CD4-positive, alpha-beta T cell treated with Interleukin-6 at 100 ng/mL for 8 hours (primary cell): ENCODE measurements around the gene ARHGAP6.
"Not testable (repeated sequence)": the region's sequence is repeated elsewhere in the genome, so short reads cannot be mapped to it uniquely, and the experiment has no call there.

ENCODE experiments used
- DNase-seq: peaks from one replicate; pipeline ENCODE4 v3.0.0-alpha.2; 2020; ENCODE audit warnings: mixed read lengths, low spot score

Gene ARHGAP6

DNA sequence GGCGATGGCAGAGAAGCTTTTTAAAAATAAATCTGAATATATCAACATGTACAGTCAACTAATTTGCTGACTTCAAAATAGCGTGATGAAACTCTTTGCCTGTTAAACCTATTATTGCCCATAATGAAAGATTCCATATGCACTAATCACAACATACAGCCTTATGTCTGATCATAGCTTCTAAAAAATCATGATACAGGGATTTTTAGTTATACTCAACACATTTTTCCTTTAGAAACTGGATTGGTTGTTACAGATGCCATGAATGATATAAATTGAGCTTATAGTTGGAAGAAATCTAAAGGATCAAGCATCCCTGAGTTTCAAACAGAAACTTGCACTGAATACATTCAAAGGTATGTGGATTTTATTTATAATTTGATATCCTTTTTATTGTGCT, 372.6 kb downstream of the ARHGAP6 start, which contains the start of gene AMELX:
TSS of gene AMELX (plus strand) at position 301 of the 400 bp plus-strand sequence. CDS start 1,376 bp downstream, outside the sequence.
- no peak for DNase-seq

DNA sequence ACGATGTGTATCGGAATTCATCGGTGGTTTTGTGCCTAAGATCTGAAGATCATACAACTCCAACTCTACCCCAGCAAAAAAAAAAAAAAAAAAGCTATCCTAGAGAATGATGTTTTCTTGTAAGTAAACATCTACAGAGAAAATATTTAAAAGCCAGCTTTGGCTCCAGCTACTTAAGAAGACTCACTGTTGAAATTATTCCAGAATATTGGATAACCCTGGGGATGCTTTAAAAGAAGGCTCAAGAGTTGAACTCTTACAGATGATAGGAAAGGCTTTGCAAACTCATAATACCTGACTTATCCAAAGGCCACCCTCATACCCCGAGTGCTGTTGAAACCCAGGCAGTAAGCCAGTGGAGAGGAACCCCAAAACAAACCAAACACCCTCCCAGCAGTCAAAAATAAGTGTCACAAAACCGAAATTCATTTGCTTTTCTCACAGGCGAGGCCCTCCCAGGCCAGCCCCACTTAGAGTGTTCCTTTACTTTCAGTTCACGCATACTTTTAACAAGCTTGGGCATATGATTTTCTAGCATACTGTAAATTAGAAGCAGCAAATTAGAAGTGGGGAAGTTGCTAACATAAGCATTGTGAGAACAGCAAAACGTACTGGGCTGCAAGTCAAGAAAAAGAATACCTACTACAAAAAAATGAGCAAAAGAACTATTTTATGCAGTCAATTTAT, 375.2 kb downstream of the ARHGAP6 start:
- no peak for DNase-seq

DNA sequence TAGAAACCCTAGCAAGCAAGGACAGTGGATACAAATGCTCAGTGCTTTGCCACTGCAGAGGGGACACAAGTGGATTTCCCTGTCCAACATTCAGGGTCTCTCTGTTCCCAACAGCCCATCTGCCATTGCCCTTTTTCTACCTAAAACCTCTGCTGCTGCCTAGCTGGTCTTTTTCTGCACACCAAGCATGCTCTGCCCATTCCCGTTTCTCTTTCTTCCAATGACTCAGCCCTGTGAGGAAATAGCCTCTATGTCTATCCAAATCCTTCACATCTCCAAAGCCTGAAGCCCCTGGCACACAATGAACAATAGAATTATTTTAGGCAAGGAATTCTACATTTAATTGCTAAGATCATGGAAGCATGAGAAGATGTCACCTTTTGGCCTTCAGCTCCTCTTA, 378.2 kb downstream of the ARHGAP6 start:
- no peak for DNase-seq

DNA sequence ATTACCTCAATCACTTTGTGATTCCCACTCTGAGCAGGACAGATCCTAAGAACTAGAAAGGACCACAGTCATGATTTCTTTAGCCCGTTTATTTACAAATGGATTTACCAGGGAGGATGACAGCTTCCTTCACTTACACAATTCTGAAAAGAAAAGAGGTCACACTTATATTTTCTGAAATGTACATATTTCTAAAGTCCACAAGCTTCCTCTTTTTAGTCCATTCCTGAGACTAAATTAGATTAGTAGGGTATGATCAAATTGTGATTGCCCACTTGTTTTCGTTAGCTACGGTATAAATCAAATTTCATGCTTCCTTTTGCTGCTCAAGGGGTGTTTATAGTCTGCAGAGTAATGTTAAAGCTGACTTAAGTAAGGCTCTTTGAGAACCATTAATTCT, 380.1 kb downstream of the ARHGAP6 start:
- DNase-seq: no peak

DNA sequence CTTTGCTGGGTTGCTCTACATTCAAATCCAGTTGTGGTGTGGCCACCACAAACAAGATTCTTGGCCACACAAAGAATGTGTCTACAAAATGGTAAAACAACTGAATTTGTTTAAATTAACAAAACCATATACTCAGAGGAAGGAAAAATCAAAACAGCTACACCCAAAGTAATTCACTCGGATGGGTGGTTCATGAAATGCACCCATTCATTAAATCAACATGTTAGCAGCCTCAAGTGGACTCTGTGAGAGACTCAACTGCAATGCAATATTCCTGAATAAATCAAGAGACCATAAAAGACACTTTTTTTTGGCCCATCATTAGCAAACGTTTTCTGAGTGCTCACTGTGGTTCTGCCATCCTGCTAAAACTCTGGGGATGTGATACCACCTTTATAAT, 383.7 kb downstream of the ARHGAP6 start:
- no peak for DNase-seq

DNA sequence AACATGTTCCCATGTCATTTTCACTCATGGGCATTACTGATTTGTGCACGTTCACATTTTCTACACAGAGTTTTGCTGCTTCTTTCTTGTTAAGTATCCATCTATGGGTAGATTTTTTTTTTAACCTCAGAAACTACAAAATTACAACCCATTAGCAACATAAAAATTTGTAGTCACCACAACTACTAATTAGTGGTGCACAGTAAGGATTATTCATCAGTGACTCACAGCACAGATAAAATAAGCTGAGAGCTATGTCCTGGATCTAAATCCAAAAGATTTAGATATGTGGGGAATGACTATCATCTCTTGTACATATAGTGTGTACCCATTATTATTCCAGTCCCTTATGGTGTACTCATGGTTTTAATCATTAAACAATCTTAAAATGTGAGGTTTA, 392.2 kb downstream of the ARHGAP6 start:
- no peak for DNase-seq

DNA sequence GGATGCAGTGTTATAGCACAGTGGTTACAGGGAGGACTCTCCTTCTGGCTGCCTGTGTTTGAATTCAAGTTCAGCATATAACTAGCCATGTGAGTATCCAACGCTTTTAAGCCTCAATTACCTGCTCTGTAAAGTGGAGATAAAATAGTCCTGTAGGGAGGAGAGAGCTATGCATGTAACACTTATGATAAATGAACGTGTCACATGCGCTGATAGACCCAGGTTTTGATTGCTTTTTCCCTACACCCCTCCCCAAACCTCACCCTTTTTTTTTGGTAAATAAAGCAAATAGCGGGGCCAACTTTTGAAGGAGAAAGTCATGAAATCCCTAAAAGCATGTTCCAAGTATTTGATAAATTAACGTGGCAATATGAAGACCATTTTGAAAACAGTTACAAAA, 392.9 kb downstream of the ARHGAP6 start:
- DNase-seq: no peak

DNA sequence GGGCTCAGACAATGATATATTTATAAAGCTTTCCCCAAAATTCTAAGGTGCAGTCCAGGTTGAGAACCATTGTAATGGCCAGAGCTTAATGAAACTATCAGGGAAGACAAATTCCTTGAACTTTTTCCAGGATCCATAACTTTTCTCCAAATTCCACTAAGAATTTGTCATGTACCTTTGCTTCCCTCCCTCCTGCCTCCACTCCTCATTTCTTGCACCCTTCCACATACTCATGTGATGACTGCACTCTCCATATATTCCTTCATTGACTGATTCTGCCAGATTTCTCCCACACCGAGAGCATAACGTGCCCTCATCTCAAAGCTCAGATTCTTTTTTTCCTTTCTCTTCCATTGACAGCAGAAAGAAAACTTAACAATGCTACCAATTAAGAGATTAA, 393.4 kb downstream of the ARHGAP6 start:
- no peak for DNase-seq

DNA sequence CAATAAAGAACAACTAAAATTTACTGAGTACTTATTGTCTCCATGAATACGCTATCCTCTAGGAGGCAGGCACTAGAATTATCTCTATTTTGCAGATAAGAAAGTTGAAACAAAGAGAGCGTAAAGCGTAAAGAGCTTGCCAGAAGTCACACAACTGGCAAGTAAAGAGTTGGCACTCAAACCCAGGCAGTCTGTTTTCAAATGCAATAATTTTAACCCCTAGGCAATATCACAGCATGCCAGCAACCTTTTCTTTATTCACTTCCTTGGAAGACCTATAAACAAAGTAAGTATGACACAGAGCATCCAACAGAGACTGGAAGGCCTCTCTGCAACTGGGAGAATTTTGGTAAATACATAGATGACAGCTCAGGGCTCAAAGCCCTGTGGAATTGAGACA, 395.7 kb downstream of the ARHGAP6 start:
- no peak for DNase-seq

DNA sequence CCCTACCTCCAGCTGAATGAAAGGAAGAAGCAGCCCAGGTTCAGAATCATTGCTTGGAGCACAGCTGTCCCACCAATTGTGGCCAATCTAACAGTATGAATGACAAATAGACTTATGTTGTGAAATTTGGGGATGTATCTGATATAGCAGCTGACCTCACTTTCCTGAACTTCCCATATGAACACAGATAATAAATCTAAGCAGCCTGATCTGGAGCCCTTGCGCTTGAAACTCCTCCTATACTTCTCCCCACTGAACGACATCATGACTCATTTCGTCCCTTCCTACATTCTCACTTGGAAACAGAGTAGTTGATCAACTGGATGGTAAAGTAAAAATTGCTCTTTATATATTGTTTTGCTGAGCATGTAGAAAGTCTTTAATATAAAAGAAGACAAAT, 396.7 kb downstream of the ARHGAP6 start:
- no peak for DNase-seq

DNA sequence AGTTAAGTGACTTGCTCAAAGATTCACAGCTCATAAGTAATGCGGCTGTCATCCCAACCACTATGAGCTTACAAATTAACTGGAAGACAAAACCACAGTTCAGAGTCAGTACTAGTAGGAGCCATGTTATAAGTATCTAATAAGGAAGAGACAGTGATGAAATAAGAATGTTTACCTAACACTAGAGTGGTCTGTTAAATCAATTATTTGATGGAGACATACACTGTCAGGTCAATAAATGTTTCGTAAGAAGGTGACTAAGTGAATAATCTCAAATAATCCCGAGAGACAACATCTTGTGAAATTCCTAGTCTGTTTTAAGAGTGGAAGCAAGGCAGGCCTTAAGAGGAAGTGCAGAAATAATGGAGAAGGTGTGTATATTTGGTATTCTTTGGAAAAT, 398.3 kb downstream of the ARHGAP6 start:
- DNase-seq: no peak

DNA sequence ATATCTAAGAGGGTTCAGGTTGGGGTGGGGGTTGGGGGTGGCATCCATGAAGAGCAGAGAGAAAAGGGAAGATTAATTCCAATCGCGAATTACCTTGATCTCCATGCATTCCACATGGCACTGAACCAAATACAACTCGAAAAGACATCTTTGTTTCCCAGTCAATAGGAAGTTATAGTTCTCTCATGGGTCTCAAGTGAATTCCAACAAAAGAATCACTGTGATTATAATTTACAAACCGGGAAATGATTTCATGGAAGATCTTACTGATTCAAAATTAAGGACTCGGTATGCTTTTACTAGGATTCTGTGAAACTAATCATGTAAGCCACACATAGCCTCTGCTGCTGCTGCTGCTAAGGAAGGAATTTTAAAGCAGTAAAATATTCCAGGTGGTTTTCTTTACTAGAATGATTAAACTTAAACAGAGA, 399.1 kb downstream of the ARHGAP6 start:
- DNase-seq: no peak

DNA sequence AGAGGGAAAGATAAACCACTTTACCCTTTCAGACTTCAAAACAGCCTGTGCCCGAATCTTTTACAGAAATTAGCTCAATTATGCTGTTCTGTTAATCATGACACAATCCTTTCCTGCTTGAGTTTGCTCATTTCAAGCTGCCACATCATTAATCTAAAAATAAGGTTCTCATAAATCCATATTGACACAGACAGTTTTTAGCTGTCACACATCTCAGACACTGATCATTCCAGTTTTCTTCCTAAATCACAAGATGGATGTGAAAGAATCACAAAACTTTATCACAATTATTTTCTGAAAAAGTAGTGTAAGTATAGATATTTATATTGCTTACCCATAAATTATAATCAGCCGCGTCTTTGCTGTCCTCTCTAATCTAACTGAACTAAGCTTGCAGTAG, 400.4 kb downstream of the ARHGAP6 start:
- no peak for DNase-seq

DNA sequence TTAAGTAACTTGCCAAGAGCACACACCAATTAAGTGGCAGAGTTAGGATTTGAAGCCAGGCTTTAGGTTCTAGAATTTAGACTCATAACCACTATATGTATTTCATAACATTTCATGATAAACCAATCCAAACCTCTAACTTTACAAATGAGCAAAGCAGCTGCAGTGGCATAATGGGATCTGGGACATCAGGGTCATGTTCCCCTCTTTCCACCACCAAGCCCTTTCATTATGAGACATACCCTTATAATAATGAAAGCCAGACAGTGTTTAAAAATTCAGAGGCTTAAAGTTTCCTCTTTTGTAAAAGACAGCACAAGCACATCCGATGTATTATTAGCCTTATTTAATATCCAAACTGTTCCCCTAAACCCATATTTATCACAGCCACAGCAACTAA, 400.8 kb downstream of the ARHGAP6 start:
- no peak for DNase-seq

DNA sequence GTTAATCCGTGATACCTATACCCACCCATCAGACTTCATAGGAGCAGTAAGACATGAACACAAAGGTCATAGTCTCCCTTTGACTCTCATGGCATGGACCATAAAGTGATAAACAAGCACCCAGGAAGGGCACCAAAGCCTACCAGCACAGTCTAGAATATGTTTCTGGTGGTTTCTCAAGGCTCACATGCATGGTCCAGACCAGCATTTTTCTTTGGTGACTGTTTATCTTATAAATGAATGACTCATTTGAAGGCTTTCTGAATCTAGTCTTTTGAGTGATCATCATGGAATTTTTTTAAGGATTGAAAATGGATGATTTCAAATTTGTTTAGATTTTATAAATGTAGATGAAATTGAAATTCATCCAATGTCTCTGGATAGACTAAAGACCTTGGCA, 404.5 kb downstream of the ARHGAP6 start:
- DNase-seq: no peak

DNA sequence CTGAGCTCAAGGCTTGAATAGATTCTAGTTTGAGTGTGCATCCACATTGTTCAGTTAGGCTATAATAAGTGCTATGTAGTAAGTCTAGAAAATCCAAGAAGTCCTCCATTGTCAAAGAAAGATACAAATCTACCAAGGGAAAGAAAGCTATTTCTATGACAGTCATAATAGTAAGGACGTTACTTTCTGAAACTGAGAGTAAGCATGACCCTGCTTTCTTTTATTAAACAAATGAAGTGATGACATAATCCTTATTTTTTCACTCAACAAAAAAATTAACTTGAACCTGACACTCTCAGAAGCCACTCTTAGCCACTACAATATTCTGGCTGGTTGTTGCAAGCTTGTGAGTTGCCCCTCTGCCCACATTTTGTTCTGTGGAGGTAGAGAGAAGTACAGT, 406.3 kb downstream of the ARHGAP6 start:
- DNase-seq: no peak

DNA sequence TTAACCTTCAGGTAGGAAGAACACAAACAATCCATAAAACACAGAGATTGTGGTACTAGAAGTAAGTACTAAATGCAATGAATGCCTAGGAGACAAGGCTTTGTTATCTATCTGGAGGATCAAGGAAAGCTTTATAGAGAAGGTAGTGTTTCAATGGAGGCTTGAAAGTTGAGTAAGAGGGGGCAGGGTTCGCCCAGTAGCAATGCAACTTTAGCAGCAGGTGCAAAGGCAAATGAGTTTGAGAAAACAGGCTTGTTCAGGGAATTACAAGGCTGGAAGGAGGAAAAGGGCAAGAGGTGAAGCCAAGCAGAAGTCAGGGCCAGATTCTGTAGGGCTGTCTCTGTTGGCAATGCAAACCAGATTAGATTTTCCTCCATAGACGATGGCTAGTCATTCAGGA, 408.0 kb downstream of the ARHGAP6 start:
- DNase-seq: no peak

DNA sequence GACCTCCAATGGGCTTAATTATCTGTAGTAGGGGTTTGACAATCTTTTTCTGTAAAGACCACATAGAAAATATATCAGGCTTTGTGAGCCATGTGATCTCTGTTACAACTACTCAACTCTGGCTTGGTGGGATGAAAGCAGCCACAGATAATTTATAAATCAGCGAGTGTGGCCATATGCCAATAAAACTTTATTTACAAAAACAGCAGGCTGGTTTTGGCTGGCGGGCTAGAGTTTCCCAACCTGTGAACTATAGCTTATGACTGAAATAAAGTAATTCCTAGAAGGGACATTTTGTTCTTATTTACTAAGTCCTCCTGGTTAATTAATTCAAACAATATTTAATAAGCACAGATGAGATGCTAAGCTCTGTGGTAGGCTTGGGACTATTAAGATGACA, 408.4 kb downstream of the ARHGAP6 start:
- DNase-seq: no peak

DNA sequence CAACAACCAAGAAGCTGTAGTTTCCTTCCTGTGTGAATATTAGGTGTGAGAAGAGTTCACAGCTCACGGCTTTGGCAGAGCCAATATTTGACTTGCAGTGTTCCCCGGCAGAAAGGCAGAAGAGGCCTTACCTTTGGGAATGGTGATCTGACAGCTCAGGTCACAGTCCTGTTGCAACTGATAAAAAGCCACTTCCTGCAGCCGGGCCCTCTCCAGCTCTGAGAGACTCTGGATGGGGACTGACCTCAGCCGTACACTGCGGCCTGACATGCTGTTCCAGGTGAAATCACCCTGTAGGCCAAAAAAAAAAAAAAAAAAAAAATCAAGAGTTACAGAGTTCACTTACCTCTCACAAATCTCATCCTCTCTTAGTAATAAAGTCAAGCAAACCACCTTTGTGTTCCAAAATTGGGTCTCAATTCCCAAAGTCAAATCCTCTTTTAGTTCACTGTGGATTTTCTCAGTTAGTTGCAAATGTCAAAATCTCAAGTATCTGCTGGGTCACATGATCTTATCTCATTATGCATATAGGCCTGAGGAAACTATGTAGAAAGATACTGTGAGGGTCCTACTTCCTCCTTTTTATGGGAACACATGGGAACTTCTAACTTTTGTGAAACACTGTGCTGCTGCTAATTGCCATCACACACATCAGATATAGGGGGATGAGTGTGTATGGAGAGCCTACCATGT, 411.2 kb downstream of the ARHGAP6 start:
- DNase-seq: no peak

DNA sequence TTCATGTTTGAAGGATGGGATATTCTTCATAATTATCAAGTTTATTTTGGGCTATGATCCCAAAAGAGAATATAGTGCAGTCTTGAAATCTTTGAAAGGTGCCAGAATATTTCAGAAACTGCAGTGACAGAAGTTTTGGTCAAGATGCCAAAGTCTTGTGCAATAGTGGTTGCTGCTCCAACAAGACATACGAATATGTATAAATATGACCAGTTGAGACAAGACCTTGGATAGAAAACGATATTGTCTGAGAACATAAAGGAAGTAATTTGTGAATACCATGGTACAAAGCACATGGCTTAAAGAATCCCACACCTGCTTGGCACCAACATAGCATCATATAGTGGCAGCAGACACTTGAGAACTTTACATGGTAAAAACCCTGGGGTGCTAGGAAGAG, 421.1 kb downstream of the ARHGAP6 start:
- DNase-seq: no peak

DNA sequence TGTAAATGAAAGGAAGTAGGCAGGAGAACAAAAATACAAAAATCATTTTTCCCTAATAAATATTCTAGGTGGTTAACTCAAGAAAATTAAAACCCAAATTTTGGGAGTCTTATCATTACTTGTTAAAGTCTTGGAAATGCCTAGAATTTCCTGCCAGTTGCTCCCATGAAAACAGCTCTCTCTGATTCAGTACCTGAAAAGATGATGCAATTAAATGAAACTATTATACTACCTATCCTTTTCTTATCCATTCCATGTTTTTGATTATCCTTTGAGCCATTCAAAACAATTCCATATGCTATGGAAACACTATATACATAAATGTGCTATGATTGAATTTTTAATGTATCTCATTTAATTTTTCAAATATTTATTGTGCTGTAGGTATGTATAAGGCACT, 423.0 kb downstream of the ARHGAP6 start:
- DNase-seq: no peak

DNA sequence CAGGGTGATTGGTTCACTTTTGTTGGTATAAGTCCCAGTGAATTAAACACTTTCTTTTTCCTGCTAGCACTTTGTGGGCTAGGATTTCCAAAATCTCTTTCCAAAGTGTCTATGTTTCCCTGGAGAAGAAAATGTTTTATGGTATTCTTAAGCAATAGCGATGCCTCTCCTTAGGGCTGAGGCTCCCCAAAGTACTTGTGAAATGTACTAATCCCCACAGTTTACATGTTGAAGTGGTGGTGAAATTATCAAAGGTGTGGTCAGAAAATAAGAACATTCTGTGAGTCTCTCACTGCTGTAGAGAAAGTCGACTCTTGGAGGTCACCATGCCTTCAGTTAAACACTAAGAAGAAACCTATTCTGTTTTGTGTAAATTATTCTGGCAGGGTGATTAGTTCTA, 424.0 kb downstream of the ARHGAP6 start:
- no peak for DNase-seq

DNA sequence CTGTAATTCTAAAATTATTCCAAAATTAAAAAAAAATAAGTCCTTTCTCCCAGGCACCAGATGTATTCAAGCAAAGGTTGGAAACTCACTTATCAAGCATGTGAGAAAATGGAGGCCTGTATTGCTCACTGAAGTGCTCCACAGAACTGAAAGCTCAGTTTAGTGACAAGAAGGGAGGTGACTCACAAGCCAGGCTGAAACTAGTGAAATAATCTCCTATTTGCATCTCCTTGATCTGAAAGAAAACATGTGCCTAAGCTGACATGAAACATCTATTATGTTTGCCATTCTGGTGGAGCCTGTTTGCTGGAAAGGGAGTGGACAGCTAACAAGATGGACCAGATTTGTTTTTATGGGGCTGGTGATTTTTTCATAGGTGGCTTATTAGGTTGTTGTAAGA, 426.5 kb downstream of the ARHGAP6 start:
- no peak for DNase-seq

DNA sequence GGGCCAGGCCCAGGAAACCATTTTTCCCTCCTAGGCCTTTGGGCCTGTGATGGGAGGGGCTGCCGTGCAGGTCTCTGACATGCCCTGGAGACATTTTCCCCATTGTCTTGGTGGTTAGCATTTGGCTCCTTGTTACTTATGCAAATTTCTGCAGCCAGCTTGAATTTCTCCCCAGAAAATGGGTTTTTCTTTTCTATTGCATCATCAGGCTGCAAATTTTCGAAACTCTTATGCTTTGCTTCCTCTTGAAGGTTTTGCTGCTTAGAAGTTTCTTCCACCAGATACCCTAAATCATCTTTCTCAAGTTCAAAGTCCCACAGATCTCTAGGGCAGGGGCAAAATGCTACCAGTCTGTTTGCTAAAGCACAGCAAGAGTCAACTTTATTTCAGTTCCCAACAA, 430.3 kb downstream of the ARHGAP6 start:
- not testable (repeated sequence) for DNase-seq
